HL-60/S4 (cell line): ENCODE results near the gene PPP1R27.

Experiments
- in situ Hi-C: fragments of 300-500 bp; cut with MboI; formaldehyde crosslinking; loops from 2 replicates; pipeline ENCODE4 v1.14.3; 2022; ENCODE audit warnings: low sequenced_read_pairs

Gene PPP1R27

DNA sequence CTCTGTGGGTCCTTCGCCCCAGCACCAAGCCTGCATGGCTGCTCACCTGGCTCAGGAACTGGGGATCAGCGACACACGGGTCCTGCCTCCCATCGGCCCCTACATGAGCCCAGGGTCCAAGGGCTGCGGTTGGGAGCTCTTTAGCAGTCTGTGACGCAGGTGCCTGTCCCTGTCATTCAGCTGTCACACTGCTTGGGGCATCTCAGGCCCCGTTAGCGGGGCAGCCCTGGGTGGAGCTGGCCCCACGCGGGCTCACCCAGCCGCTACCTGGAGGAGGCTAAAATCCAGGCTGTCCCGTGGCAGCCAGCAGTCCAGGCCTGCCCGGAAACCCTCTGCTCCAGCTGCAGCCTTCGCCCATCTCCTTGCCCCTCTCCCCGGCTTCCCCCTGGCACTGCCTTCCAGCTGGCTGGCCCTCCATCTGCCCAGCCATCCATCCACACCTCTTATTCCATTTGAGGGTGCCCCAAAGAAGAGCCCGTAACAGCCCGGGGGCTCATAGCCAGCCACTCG, 27.6 kb downstream of the PPP1R27 start:
- in situ Hi-C loops, result no loop called here

DNA sequence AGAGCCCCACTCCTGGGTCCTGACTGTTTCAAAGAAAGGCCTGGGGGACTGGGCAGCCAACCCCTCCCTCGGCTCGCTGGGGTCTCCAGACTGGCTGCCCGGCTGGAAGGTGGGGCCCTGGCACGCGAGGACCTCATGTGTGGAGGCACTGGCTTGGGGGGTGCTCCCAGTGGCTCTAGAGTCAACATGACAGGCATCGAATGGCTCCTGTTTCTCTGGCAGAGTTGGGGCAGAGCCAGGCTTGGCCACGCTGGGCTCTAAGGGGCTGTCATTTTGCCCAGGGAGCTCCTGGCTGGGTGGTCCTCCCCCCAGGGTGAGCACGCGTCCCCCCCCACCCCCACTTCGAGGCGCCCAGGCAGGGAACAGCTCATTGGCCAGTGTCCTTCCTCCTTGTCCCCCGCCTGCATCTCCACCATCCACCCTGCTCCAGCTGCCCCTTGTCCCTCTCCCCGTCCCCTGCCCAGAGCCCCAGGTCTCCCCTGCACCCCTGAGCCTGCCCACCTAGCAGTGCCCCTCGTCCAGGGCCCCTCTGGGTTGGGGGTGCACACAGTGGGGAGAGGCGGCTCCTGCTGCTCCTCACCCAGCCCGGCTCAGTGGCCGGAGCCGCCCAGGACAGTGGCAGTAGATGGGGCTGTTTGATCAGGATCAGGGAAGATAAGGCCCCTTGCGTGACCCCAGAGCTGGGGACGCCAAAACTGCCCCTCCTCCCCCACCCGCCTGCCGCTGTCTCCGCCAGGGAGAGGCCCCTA, 28.2 kb downstream of the PPP1R27 start:
- in situ Hi-C loops, result no loop called here

DNA sequence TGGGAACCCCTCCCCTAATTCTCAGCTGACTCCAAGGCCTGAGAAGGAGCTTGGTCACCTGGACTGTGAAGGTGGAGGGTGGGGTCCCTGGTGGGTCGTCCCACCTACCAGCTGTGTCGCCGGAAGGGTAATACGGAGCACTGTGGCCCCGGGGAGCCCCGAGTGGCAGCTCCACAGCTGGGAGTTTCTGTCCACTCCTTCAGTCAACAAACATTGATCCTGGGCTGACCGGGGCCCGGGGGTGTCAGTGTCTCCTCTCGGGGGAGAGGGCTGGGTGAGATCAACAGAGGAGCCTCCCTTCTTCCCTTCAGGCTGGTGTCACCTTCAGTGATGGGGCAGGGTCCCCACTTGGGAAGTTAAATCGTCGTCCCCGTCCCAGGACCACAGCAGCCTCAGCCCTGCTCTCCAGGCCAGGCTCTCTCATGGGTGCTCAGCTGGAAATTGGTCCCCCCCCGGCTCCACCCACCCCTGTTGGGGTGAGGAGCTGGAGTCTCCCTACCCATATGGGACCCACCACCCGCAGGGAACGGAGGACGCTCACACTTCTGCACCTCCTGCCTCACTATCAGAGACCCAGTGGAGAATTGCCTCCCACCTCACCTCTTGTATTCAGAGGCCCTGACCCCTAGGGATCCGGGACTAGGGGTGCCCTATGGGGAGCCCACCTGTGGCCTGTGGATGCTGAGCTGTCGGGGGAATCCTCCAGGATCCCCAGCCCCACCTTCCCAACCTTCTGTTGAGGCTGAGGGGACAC, 29.0 kb downstream of the PPP1R27 start:
- in situ Hi-C loops, result no loop called here

DNA sequence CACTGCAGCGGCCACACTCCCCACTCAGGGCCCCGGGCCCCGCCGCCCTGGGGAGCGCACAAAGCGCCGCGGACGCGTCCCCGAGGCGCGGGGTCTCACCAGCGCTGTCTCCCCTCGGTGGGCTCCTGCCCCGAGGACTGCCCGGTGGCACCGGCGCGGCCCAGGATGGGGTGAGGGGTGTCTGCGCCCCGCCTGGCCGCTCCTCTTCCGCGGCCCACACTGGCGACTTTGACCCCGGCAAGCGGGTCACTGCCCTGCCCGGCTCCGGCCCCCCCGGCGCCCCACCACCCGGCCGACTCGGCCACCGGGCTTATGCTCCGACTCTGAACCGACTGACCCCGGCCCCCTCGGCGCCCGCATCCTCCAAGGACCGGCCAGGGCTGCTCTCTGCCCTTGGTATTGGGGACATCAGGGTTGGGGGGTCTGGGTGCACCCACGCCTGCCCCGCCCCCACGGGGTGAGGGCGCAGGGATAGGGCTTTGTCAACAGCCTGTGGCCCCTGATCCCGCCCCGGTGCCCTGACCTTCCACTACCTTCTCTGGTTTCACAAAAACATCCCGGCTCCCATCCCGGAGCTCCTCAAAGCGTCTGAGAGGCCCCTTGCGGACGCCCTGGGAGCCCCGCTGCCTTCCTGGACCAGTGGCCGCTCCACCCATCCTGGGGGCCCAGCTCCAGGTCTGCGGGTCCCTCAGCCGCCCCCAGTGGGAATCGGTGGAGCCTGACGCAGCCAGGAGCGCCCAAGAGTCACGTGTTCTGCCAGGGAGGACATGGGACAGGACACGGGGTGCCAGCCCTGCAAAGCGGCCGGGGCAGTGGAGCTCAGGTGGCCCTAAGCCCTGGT, 30.1 kb downstream of the PPP1R27 start:
- in situ Hi-C loops, result no loop called here

DNA sequence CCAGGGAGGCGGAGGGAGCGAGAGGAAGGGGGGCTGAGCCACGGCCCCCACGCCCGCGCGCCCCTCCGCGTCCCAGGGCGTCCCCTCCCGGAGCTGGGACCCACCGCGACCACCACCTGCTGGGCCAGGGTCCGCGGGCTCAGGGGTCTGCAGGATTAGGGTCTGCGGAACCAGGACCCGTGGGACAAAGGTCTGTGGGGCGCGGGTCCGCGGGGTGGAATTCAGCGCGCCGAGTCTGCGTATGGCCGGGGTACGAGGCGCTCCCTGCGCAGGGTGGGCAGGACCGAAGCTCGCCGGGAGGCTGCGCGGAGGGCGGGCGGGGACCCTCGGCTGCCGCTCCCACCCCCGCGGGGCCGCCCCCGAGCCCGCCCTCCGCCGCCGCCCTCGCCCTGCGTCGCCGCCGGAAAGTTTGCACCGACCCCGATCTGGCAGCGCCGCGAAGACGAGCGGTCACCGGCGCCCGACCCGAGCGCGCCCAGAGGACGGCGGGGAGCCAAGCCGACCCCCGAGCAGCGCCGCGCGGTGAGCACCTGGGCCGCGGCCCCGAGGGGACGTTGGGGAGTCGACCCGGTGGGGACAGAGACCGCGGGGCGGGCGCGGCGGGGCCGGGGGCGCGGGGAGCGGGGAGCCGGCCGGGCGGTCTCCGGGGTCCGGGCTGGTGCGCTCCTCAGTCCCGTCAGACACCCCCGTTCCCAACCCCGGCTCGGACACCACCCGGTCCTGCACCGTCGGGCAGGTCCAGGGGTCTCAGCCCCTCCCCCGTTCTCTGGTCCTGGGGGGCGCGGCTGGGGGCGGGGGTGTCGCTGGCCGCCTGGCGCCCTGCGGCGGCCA, 30.9 kb downstream of the PPP1R27 start, which contains the start of gene GCGR:
Gene GCGR (plus strand): TSS at position 423 of the 831 bp plus-strand sequence. CDS start 4,869 bp downstream, outside the sequence.
- in situ Hi-C loops, result no loop called here

DNA sequence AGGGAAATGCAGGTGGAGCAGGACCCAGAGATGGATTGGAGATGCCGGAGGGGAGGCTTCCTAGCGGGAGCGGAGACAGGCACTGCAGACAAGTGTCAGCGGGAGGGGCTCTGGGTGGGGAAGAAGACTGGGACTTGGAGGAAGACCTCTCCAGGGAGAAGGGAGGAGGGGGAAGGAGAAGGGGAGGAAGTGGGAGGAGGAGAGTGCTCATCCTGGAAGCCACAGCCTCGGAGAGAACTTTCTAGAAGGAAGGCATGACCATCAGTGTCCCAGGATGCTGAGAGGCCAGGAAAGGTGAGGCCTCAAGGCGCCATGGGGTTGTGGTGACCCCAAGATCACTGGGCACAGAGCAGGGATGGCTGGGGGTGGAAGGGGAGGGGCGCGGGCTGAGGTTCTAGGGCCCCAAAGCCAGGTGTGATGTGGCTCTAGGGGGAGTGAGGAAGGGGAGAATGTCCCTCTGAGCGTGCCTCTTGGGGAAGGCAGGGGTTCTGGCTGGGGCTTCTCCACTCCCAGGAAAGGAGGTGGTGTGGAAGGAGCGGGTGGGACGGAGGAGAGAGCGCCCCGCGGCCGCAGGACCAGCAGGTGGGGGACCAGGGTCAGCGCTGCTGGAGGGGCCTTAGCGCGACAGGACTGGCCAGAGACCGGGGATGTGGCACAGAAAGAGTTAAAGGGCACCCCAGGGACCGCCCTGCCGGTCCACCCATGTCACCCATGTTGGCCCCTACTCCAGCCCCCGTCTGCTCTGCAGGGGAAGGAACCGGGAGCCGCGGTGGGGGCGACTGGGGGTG, 31.8 kb downstream of the PPP1R27 start:
- in situ Hi-C loops, result no loop called here

DNA sequence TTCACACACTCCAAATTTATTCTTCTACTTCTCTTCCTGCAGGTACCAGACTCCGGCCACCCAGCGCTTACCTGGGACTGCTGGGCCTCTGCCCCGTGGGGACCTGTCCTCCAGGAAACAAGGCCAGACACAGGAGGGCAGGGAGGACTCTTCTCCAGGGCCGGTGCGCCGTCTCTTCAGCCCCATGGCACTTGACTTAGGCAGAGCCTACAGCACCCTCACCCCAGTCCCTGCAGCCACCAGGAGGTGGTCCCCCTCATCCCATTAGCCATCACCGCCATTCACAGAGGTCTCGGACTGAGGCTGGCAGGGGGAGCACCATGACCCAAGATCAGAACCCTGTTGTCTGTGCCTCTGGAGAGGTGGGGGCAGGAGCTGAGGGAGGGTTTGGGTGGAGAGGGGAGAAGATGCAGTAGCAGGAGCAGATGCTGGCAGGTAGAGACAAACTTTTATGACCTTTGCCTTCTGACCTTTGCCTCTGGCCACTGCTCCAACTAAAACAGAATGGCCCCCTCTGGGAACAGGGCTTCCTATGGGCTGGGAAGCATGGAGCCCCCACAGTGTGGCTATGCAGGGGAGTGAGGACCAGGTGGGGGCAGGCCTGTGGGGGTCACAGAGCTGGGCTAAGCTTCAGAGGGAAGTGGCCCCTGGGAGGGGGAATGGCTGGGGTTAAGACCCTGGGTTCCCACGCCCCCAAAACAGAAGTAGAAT, 32.6 kb downstream of the PPP1R27 start:
- in situ Hi-C loops, result no loop called here

DNA sequence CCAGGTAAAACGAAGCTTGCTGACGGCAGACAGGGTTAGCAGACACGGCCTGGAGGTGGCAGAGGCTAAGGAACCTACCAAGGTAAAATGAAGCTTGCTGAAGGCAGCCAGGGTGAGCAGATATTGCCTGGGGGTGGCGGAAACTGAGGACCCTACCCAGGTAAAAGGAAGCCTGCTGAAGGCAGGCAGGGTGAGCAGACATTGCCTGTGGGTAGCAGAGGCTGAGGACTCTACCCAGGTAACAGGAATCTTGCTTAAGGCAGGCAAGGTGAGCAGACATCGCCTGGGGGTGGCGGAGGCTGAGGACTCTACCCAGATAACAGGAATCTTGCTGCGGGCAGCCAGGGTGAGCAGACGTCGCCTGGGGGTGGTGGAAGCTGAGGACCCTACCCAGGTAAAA, 33.5 kb downstream of the PPP1R27 start:
- in situ Hi-C loops, result no loop called here

DNA sequence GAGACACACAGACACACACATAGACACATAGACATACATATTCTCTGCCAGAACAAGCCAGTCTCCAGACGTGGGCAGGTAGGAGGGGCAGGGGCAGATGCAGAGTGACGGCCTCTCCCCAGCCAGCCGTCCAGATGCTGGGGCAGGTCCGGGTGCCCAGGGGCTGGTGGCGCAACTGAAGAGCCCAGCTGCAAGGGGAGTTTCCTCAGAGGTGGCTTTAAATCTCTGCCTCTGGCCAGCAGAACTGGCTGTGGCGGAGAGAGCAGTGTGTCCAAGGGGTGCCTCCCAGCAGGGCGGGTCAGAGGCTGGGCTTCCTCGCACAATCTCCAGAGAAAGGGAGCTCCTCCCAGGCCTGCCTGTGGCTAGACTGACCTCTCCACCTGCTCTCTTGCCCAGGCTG, 40.3 kb downstream of the PPP1R27 start:
- in situ Hi-C loops, result no loop called here

DNA sequence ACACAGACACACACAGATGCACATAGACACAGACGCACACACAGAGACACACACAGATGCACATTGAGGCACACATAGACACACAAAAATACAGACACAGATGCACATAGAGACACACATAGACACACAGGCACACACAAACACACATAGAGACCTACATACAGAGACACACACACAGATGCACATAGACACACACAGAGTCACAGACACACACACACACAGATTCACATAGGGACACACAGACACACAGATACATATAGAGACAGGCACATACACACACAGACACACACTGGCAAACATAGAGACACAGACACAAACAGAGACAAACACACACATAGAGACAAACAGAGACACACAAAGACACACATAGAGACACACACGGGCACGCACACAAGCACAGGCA, 40.8 kb downstream of the PPP1R27 start:
- in situ Hi-C loops, result no loop called here

DNA sequence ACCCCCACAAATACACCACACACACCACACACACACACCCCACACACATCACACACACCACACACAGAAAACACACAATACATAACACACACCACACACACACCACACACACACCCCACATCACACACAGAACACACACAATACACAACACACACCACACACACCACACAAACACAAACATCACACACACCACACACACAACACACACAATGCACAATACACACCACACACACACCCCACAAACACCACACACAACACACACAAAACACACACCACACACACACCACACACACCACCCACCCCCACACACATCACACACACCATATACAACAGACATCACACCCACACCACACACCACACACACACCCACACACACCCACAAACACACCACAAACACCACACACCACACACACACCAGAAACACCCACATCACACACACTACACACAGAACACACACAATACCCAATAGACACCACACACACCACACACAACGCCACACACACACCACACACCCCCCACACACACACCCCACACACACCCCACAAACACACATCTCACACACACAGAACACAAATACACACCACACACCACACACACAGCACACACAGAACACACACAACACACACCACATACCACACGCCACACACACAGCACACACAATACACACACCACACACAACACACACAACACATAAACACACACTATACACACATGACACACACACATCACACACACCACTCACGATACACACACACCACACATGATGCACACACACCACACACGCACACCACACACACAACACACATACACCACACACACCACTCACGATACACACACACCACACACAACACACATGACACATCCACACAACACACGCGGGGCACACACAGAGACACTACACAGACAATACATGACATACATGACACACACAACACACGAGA, 41.9 kb downstream of the PPP1R27 start:
- in situ Hi-C loops, result no loop called here
